Skeletal muscle satellite cell (primary cell): ENCODE data around the gene RCSD1.

ENCODE experiments used
- H3K27me3 ChIP-seq: 2 replicates; pipeline ENCODE4 v1.7.0; 2013; ENCODE audit warnings: low read length; ENCODE audit not compliant: control insufficient read depth, insufficient read depth
- H3K36me3 ChIP-seq: 2 replicates; pipeline ENCODE4 v1.7.0; 2013; ENCODE audit warnings: mild to moderate bottlenecking, control low read depth, low read length; ENCODE audit not compliant: insufficient read depth
- H3K4me1 ChIP-seq: 2 replicates; pipeline ENCODE4 v1.7.0; 2013; ENCODE audit warnings: low read length; ENCODE audit not compliant: control insufficient read depth, insufficient read depth
- H3K4me2 ChIP-seq: 2 replicates; pipeline ENCODE4 v1.7.0; 2013; ENCODE audit warnings: mild to moderate bottlenecking, low read length
- H3K4me3 ChIP-seq: 2 replicates; pipeline ENCODE4 v1.7.0; 2013; ENCODE audit warnings: low read length
- H3K9ac ChIP-seq: 2 replicates; pipeline ENCODE4 v1.7.0; 2013; ENCODE audit warnings: mild to moderate bottlenecking, low read depth, low read length, moderate library complexity
- H3K9me3 ChIP-seq: replicated peaks from 2 replicates; pipeline ENCODE4 v1.7.0; 2013; ENCODE audit warnings: mild to moderate bottlenecking, control low read depth, low read length

The RCSD1 gene

DNA sequence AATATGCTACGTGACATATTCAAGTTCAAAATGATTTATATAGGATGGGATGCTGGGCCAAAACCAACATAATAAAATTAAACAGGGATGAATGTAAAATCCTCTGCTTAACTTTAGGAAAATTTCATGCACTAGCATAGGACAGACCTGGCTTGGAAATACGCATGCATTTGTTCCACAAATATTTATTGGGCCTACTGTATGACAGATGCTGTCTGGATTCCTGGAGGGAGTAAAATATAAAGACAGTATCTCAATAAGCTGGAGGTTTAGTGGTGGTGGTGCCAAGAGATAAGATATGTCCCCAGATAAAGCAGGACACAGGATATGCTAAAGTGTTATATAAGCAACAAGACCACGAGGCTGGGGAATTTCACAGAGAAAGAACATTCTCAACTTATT lies 15.1 kb downstream of the RCSD1 start:
- H3K4me2 ChIP-seq = no peak overlapping the region
- H3K4me1 ChIP-seq = no peaks in the 10 kb centered on the region
- no peaks in the 10 kb centered on the region for H3K36me3 ChIP-seq
- H3K27me3 ChIP-seq = no peaks in the 10 kb centered on the region
- H3K9ac ChIP-seq = no peak overlapping the region
- H3K4me3 ChIP-seq = no peak overlapping the region
- H3K9me3 ChIP-seq = no peaks in the 10 kb centered on the region

DNA sequence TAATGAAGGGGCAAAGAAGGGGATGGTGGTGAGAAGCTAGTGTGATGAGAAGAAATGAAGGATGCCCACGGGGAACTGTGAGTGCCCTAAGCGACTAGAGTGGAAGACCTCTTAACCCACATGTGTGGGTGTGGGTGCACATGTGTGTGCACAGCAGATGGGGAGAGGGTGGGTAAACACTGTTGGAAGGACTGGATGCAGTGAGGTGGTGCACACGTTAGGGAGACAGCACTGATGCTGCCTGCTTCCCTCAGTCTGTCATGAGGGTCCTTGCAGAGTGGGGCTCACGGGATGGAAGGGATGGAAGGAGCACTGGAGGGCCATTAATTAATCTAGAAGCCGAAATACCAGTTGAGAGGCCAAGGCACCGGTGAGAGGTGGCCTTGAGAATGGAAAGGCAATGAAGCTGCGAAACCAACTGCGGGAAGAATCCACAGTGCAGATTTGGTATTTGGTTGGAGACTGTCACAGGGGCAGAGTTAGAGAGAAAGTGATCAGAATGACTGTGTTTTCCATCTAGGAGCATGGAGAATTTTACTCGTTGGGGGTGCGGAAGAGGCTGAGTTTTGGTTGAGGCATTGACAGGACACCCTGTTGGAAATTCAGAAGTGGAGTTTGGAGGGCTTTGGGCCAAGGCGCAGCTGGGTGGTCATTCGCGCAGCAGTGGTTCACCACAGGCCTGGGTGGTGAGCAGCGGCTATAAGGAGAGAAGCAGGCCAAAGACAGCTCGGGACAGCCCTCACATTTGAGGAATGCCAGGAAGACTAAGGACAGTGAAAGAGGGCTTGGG lies 15.8 kb downstream of the RCSD1 start:
- Histone ChIP-seq H3K9ac (no peak overlapping the region), H3K27me3 (no peaks in the 10 kb centered on the region), H3K9me3 (no peaks in the 10 kb centered on the region), H3K36me3 (no peaks in the 10 kb centered on the region), H3K4me1 (no peaks in the 10 kb centered on the region), H3K4me2 (no peak overlapping the region), H3K4me3 (no peak overlapping the region)

DNA sequence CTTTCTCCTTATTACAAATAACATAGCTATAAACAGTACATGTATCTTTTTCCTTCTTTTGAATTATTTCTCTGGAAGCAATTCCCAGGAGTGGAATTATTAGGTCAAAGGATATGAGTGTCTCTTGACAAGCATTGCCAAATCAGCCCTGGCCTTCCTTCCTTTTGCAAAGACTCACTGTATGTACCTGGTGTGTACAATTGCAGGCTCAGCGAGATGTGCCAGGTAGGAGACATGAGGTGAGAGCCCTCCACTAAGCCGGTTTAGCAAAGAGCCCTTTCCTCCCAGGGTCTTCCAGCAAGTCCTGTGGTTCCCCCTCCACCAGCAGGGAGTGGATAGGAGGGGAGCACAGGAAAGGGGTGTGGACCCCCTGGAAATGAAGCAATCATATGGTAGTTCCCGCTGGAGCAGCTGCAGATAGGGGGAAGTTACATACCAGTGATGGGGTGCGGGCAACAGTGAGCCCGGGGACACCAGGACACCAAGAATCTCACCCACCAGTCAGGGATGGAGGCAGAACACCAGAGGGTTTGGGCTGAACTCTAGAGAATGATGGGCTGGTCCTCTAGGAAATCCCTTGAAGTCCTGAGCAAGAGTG lies 18.3 kb downstream of the RCSD1 start:
- Histone ChIP-seq H3K27me3 (no peaks in the 10 kb centered on the region), H3K4me2 (no peak overlapping the region), H3K36me3 (no peaks in the 10 kb centered on the region), H3K4me1 (no peaks in the 10 kb centered on the region), H3K9ac (no peak overlapping the region), H3K9me3 (no peaks in the 10 kb centered on the region), H3K4me3 (no peak overlapping the region)

DNA sequence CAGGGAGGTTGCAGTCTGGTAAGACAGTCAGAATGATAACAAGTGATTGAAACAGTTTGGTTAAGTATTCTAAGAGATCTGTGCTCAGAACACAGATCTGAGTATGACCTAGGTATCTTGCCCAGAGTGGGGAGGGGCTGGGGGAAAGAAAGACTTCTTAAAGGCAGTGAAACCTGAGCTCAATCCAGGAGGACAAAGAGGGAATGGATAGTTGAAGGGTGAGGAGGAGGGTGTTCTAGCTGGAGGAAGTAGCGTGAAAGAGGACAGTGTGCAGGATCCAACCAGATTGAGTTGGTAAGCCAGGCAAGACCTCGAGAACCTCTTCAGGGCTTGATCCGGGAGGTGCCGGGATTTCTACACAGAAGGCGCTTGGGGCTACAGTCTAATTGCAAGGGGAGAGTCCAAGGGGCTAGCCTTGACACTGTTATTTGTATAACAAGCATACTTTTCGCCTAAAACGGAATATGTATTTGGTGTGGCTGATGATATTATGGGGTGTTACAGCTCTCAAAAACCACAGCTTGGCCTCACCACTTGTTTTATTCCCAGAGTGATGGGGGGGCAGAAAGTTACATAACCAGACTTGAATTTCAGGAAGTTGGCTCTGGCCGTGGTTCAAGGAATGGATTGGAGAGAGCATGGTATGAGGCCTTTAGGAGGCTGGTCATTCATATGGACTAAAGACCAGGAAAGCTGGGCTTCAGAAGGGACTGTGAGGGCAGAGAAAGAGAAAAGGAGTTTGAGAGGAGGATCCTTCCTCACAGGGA lies 19.1 kb downstream of the RCSD1 start:
- H3K36me3 ChIP-seq = no peaks in the 10 kb centered on the region
- H3K4me3 ChIP-seq = no peak overlapping the region

DNA sequence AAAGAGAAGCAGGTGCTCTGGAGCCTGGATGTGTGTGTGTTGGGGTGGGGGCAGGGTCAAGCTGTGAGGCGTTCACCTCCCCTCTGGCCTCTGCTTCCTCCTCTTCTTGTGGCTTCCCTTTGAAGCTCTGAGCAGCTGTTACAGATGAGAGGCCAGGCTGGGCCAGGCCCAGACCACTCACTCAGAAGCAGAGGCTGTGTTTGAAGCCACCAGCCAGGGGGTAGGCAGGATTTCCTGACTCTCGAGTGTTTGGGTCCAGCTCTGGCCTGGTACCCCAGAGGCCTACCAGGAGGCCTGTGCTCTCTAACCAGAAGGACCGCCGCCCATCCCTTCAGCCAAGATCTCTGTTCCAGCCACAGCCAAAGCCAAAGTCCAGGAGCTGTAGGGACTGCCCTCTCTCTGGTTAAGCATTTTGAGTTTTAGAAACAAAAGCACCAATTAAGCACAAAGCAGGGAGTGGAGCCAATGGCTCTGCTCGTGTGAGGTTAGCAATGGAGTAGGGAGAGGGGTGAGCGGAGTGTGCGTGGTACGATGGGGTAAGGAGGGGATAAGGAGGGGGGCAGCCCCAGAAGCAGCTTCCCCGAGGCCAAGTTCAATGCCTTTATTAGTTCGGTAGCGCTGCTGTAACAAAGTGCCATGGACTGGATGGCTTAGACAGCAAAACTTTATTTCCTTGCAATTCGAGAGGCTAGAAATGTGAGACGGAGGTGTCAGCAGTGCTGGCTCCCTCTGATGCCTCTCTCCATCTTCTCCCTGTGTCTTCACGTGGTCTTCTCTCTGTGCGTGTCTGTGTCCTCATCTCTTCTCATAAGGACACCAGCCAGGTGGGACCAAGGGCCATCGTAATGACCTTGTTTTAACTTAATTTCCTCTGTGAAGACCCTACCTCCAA lies 20.5 kb downstream of the RCSD1 start:
- H3K9ac ChIP-seq = no peak overlapping the region
- H3K9me3 ChIP-seq = no peaks in the 10 kb centered on the region
- no peaks in the 10 kb centered on the region for H3K4me1 ChIP-seq
- H3K4me3 ChIP-seq = no peak overlapping the region
- no peak overlapping the region for H3K4me2 ChIP-seq
- no peaks in the 10 kb centered on the region for H3K36me3 ChIP-seq
- peaks cover 7% of the 10 kb centered on the region for H3K27me3 ChIP-seq

More for the DNA sequence above, 19.1 kb downstream of the RCSD1 start:
- H3K27me3 ChIP-seq = peaks cover 5% of the 10 kb centered on the region
- H3K4me2 ChIP-seq = no peak overlapping the region
- H3K9ac ChIP-seq = no peak overlapping the region
- no peaks in the 10 kb centered on the region for H3K4me1 ChIP-seq
- no peaks in the 10 kb centered on the region for H3K9me3 ChIP-seq

DNA sequence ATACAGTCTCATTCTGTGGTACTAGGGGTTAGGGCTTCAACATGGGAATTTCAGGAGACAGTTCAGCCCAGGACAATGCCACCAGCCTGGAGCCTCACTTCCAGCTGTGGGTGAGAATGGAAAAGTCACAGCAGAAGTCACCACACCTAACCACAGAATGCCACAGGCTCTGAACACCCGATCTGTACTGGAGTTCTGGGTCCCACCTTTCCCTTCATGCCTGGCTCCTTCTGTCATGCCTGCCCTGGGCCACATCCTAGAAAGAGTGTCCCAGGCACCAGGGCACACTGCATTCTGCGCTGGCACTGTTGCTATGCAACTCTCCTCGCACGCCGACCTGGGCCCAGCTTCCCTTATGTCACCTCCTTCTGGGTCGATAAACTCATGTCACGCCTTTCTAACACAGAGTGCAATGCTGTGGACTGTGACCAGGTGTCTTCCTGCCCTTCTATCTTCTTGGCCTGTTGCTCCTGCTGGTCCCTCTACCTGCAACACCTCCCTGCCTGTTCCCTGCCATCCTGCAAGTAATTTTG lies 21.2 kb downstream of the RCSD1 start:
- no peaks in the 10 kb centered on the region for H3K9me3 ChIP-seq
- H3K27me3 ChIP-seq = peaks cover 7% of the 10 kb centered on the region
- H3K4me1 ChIP-seq = no peaks in the 10 kb centered on the region
- no peak overlapping the region for H3K4me2 ChIP-seq
- H3K4me3 ChIP-seq = no peak overlapping the region
- no peaks in the 10 kb centered on the region for H3K36me3 ChIP-seq
- no peak overlapping the region for H3K9ac ChIP-seq

DNA sequence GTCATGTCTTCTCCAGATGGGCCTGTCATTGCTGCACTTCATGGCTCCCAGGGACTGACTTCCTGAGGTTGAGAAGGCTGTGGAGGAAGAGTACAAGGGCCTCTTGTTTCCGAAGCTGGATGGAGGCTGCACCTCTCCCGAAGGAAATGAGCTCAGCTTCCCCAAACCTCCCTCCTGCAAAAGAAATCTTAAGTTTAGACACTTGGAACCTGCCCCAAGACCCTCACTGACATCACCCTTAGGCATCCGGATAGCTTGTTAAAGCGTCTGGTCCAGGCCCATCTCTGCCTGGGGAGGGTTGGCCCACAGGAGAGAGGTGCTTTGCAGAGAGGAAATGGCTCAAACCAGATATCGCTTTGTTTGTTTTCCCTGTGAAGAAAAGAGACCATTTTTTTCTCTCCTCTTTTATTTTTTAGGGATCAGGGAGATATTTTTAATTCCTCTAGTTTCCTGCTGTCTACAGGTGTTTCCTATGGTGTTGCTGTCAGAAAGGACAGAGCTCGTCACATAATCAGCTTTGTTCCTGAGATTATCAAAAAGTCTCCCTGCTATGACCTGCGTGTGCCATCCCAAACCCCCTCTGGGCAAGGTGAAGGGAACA lies 25.0 kb downstream of the RCSD1 start:
- Histone ChIP-seq H3K36me3 (no peaks in the 10 kb centered on the region), H3K4me3 (no peak overlapping the region), H3K27me3 (peaks cover 7% of the 10 kb centered on the region), H3K4me2 (no peak overlapping the region), H3K4me1 (no peaks in the 10 kb centered on the region), H3K9me3 (no peaks in the 10 kb centered on the region), H3K9ac (no peak overlapping the region)

DNA sequence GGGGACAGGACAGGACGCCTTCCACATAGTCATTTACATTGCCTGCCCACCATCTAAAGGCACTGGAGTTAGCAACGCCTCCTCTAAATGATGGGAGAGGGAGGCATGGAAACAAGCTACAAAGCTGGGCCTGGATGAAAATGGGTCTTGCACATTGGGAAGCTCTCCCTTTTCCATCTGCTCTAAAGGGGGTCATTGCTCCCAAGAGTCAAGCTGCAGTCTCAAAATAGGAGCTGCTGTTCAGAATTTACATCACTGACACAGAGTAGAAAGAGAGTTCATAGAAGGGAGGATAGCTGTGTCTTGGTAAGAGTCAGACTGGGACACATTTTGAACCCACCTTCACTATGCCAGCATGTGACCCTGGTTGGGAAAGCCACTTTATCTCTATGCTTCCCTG lies 26.6 kb downstream of the RCSD1 start:
- Histone ChIP-seq H3K9me3 (no peaks in the 10 kb centered on the region), H3K9ac (no peak overlapping the region), H3K4me2 (no peak overlapping the region), H3K4me1 (peaks cover 8% of the 10 kb centered on the region), H3K27me3 (peaks cover 7% of the 10 kb centered on the region), H3K4me3 (no peak overlapping the region), H3K36me3 (no peaks in the 10 kb centered on the region)

DNA sequence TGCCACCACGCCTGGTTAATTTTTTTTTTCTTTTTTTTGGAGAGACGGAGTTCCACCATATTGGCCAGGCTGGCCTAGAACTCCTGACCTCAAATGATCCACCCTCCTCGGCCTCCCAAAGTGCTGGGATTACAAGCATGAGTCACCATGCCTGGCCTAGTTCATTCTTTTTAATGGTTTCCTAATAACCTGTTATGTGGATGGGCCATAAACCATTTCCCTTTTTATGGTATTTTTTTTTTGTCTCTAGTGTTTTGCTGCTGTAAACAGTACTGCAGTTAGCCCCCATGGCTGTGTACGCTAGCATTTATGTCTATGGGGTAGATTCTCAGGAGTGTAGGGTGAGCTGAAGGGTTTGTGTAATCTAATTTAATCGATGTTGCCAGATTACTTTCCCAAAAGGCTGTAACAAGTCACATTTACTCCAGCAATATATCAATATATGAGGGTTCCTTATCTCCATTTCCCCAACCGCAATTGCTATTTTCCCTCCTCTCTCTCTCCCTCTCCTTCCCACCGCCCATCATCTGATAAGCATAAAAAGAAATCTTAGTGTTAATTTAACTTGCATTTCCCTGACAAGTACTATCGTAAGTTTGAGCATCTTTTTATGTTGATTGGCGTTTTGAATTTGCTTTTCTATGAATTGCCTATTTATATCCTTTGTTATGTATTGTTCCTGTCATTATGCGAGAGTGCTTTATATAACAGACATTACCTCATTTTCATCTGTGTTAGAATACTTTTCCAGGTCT lies 28.7 kb downstream of the RCSD1 start:
- Histone ChIP-seq H3K9ac (no peak overlapping the region), H3K27me3 (peaks cover 6% of the 10 kb centered on the region), H3K4me2 (no peak overlapping the region), H3K36me3 (no peaks in the 10 kb centered on the region), H3K4me1 (peaks cover 29% of the 10 kb centered on the region), H3K4me3 (no peak overlapping the region), H3K9me3 (no peaks in the 10 kb centered on the region)

DNA sequence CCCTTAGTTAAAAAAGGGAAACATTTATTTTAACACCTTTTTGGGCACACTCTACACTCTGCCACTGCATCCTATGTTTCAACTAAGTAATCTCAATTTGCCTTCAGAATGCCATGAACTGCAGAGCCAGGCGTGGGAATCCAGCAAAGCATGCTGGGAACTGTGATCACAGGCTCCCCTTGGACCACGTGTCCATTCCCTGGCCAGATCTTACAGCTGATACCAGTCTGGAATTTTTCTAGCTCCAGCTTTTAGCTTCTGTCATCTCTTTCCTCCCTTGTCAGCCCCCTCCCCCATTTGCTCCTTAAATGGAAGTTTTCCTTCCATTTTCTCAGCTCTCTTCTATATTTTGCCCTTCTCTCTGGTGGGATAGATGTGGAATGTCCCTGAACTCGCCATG lies 29.4 kb downstream of the RCSD1 start:
- Histone ChIP-seq H3K4me1 (peaks cover 35% of the 10 kb centered on the region), H3K9me3 (no peaks in the 10 kb centered on the region), H3K9ac (no peak overlapping the region), H3K36me3 (no peaks in the 10 kb centered on the region), H3K4me2 (no peak overlapping the region), H3K27me3 (no peaks in the 10 kb centered on the region), H3K4me3 (no peak overlapping the region)
